ENCODE data around the gene KCNMB1. TPM values are rescaled to one million over a fixed set of nuclear protein-coding genes. Genes with fewer than 3 reads are reported as not detected.

KCNMB1 gene
- total RNA-seq, 1 experiment from 2014 or later: 0.24 TPM

DNA sequence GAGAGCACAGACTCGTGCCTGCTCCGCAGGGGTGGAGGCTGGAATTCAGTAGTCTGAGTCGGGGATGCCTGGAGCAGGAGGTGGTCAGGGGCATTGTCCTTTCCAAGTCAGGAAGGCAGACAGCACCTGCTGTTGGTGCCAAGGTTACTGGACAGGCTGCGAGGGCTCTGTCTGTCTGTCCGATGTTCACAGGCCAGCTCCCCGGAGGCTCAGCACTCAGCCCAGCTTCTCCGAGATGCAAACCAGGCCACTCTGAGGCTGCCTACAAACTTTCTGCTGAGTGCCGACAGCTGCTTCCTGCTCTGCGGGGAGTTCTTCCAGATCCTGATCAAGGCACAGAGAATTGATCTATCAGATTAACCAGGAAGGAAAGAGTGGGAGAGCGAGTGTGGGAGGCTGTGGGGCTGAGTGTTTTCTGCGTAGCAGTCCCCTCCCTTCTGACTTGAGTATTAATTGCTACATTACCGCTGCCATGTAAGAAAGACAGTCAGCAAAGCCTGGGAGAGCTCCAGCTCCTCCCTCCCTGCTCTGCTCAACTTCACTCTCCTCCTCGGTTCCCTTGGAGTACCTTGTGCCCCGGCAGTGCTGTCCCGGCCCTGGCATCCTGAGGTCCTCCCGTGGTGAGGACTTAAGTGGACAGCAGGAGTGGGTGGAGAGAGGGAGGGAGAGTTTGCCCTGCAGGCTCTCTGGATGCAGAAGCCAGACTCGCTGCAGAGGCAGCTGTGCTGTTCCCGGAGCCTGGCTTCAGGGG, 36.0 kb downstream of the KCNMB1 start:
- Mint-ChIP-seq H3K27ac (peak overlapping the region; percentile 17; the same call in 1 of the 2 replicates), H3K36me3 (no peaks in the 10 kb centered on the region), H3K27me3 (ENCODE audit: low read depth) (peaks cover 7% of the 10 kb centered on the region), H3K4me3 (no peak overlapping the region), H3K4me1 (peaks cover 58% of the 10 kb centered on the region), H3K9me3 (no peaks in the 10 kb centered on the region)
- DNase-seq (ENCODE audit: low spot score) (peak; percentile 59), ATAC-seq (peak; percentile 70)
- POLR2A ChIA-PET: interaction anchor here (1.4 kb wide), 1 partner anchor 41 kb away, joined by 5 read pairs; no protein-coding TSS in a partner anchor
- TF ChIP-seq ZNF423 (CRISPR knock-in tag; IDR thresholded peaks at IDR 0.05) (peak; percentile 36; the same call in 1 of the 2 replicates), TCF7 (CRISPR knock-in tag; IDR thresholded peaks at IDR 0.05; ENCODE audit: low read depth) (no peak), ZNF263 (CRISPR knock-in tag; IDR thresholded peaks at IDR 0.05; ENCODE audit: low read depth) (0 out of 2 replicates have a peak, but pooled peaks have one; percentile 26), SMAD3 (CRISPR knock-in tag; IDR thresholded peaks at IDR 0.05; ENCODE audit: borderline replicate concordance) (no peak), TEAD1 (CRISPR knock-in tag; IDR thresholded peaks at IDR 0.05) (peak; percentile 69; the same call in 1 of the 2 replicates), ETV6 (CRISPR knock-in tag; IDR thresholded peaks at IDR 0.05) (0 out of 2 replicates have a peak, but pooled peaks have one; percentile 32)
- TF ChIP-seq, protein P1, sequence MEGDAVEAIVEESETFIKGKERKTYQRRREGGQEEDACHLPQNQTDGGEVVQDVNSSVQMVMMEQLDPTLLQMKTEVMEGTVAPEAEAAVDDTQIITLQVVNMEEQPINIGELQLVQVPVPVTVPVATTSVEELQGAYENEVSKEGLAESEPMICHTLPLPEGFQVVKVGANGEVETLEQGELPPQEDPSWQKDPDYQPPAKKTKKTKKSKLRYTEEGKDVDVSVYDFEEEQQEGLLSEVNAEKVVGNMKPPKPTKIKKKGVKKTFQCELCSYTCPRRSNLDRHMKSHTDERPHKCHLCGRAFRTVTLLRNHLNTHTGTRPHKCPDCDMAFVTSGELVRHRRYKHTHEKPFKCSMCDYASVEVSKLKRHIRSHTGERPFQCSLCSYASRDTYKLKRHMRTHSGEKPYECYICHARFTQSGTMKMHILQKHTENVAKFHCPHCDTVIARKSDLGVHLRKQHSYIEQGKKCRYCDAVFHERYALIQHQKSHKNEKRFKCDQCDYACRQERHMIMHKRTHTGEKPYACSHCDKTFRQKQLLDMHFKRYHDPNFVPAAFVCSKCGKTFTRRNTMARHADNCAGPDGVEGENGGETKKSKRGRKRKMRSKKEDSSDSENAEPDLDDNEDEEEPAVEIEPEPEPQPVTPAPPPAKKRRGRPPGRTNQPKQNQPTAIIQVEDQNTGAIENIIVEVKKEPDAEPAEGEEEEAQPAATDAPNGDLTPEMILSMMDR (IDR thresholded peaks at IDR 0.05): no peak
- TF ChIP-seq, protein P2, sequence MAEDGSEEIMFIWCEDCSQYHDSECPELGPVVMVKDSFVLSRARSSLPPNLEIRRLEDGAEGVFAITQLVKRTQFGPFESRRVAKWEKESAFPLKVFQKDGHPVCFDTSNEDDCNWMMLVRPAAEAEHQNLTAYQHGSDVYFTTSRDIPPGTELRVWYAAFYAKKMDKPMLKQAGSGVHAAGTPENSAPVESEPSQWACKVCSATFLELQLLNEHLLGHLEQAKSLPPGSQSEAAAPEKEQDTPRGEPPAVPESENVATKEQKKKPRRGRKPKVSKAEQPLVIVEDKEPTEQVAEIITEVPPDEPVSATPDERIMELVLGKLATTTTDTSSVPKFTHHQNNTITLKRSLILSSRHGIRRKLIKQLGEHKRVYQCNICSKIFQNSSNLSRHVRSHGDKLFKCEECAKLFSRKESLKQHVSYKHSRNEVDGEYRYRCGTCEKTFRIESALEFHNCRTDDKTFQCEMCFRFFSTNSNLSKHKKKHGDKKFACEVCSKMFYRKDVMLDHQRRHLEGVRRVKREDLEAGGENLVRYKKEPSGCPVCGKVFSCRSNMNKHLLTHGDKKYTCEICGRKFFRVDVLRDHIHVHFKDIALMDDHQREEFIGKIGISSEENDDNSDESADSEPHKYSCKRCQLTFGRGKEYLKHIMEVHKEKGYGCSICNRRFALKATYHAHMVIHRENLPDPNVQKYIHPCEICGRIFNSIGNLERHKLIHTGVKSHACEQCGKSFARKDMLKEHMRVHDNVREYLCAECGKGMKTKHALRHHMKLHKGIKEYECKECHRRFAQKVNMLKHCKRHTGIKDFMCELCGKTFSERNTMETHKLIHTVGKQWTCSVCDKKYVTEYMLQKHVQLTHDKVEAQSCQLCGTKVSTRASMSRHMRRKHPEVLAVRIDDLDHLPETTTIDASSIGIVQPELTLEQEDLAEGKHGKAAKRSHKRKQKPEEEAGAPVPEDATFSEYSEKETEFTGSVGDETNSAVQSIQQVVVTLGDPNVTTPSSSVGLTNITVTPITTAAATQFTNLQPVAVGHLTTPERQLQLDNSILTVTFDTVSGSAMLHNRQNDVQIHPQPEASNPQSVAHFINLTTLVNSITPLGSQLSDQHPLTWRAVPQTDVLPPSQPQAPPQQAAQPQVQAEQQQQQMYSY (CRISPR knock-in tag; IDR thresholded peaks at IDR 0.05): 0 out of 2 replicates have a peak, but pooled peaks have one; percentile 2
- TF ChIP-seq, protein P3, sequence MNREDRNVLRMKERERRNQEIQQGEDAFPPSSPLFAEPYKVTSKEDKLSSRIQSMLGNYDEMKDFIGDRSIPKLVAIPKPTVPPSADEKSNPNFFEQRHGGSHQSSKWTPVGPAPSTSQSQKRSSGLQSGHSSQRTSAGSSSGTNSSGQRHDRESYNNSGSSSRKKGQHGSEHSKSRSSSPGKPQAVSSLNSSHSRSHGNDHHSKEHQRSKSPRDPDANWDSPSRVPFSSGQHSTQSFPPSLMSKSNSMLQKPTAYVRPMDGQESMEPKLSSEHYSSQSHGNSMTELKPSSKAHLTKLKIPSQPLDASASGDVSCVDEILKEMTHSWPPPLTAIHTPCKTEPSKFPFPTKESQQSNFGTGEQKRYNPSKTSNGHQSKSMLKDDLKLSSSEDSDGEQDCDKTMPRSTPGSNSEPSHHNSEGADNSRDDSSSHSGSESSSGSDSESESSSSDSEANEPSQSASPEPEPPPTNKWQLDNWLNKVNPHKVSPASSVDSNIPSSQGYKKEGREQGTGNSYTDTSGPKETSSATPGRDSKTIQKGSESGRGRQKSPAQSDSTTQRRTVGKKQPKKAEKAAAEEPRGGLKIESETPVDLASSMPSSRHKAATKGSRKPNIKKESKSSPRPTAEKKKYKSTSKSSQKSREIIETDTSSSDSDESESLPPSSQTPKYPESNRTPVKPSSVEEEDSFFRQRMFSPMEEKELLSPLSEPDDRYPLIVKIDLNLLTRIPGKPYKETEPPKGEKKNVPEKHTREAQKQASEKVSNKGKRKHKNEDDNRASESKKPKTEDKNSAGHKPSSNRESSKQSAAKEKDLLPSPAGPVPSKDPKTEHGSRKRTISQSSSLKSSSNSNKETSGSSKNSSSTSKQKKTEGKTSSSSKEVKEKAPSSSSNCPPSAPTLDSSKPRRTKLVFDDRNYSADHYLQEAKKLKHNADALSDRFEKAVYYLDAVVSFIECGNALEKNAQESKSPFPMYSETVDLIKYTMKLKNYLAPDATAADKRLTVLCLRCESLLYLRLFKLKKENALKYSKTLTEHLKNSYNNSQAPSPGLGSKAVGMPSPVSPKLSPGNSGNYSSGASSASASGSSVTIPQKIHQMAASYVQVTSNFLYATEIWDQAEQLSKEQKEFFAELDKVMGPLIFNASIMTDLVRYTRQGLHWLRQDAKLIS (CRISPR knock-in tag; IDR thresholded peaks at IDR 0.05; ENCODE audit: borderline replicate concordance): no peak
- CTCF ChIA-PET: interaction anchor here (1.0 to 3.2 kb wide), 11 partner anchors 8 to 279 kb away, joined by 3 to 24 read pairs (median 4); no protein-coding TSS in a partner anchor

DNA sequence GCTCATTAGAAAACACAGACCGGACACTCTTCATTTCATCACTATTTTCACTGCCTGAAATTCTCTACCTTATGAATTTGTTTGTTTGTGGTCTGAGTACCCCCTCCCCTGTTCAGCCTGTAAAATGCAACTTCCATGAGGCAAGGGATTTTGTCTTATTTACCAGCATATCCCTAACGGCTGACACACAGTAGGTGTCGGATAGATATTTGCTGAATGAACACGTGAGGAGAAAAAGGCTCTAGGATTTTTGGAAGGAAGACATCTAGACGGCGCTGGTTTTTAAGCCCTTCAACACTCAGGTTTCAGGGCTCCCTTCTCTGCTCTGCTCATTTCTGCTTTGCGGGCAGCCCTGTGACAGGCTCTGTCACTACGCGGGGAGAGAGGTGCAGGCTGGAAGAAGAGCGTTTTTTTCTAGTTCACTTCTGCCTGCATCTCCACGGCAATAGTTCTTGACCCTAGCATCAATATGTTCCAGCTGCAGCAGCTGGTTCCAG, 41.0 kb downstream of the KCNMB1 start:
- Mint-ChIP-seq H3K4me3 (no peak overlapping the region), H3K27me3 (ENCODE audit: low read depth) (peaks cover 7% of the 10 kb centered on the region), H3K4me1 (peaks cover 46% of the 10 kb centered on the region), H3K9me3 (peaks cover 15% of the 10 kb centered on the region), H3K27ac (no peak overlapping the region), H3K36me3 (peaks cover 4% of the 10 kb centered on the region; the same call in 1 of the 2 replicates)
- ChIA-PET CTCF (interaction anchor here (0.7 to 3.2 kb wide), 11 partner anchors 9 to 248 kb away, joined by 3 to 24 read pairs (median 8); no protein-coding TSS in a partner anchor), POLR2A (no interaction called here)
- DNase-seq (ENCODE audit: low spot score) (no peak), ATAC-seq (no peak)
- TF ChIP-seq RELA (CRISPR knock-in tag; IDR thresholded peaks at IDR 0.05; ENCODE audit: borderline replicate concordance) (no peak), IRF2 (CRISPR knock-in tag; IDR thresholded peaks at IDR 0.05; ENCODE audit: borderline replicate concordance, low read depth) (no peak), CBFB (CRISPR knock-in tag; IDR thresholded peaks at IDR 0.05; ENCODE audit: low read depth) (no peak), ZNF416 (CRISPR knock-in tag; IDR thresholded peaks at IDR 0.05) (no peak), ZNF121 (CRISPR knock-in tag; IDR thresholded peaks at IDR 0.05) (no peak), NR1H2 (CRISPR knock-in tag; IDR thresholded peaks at IDR 0.05) (no peak), ZNF232 (CRISPR knock-in tag; IDR thresholded peaks at IDR 0.05) (no peak), ZNF423 (CRISPR knock-in tag; IDR thresholded peaks at IDR 0.05) (no peak), TP53 (CRISPR knock-in tag; IDR thresholded peaks at IDR 0.05) (no peak), CREB1 (CRISPR knock-in tag; IDR thresholded peaks at IDR 0.05) (no peak), OVOL2 (CRISPR knock-in tag; IDR thresholded peaks at IDR 0.05; ENCODE audit: borderline replicate concordance) (no peak)
- TF ChIP-seq, protein P4, sequence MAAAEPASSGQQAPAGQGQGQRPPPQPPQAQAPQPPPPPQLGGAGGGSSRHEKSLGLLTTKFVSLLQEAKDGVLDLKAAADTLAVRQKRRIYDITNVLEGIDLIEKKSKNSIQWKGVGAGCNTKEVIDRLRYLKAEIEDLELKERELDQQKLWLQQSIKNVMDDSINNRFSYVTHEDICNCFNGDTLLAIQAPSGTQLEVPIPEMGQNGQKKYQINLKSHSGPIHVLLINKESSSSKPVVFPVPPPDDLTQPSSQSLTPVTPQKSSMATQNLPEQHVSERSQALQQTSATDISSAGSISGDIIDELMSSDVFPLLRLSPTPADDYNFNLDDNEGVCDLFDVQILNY (CRISPR knock-in tag; IDR thresholded peaks at IDR 0.05): no peak
- TF ChIP-seq, protein P5, sequence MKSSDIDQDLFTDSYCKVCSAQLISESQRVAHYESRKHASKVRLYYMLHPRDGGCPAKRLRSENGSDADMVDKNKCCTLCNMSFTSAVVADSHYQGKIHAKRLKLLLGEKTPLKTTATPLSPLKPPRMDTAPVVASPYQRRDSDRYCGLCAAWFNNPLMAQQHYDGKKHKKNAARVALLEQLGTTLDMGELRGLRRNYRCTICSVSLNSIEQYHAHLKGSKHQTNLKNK (CRISPR knock-in tag; IDR thresholded peaks at IDR 0.05): no peak
